H9 (cell line): ENCODE data around the gene MAPKAP1. TPM values are rescaled to one million over a fixed set of nuclear protein-coding genes. Genes with fewer than 3 reads are reported as not detected.

Source experiments
- DNase-seq: peaks from one replicate; pipeline ENCODE4 v3.0.0-alpha.2; 2017
- H2AFZ ChIP-seq: one replicate; pipeline ENCODE4 v1.6.1; 2013; ENCODE audit warnings: mild to moderate bottlenecking, low read length, control low read depth, moderate library complexity
- H2AK5ac ChIP-seq: 2 replicates; pipeline ENCODE4 v1.6.1; 2013; ENCODE audit warnings: low read length, control low read depth, mixed read lengths; ENCODE audit not compliant: insufficient read length
- H2BK120ac ChIP-seq: one replicate; pipeline ENCODE4 v1.6.1; 2013; ENCODE audit warnings: low read depth, mild to moderate bottlenecking, low read length, control low read depth, inconsistent platforms; ENCODE audit not compliant: poor library complexity, severe bottlenecking
- H2BK12ac ChIP-seq: 2 replicates; pipeline ENCODE4 v1.6.1; 2013; ENCODE audit warnings: low read length, control low read depth, mixed read lengths, low read depth; ENCODE audit not compliant: insufficient read length
- H2BK15ac ChIP-seq: 2 replicates; pipeline ENCODE4 v1.6.1; 2013; ENCODE audit warnings: low read depth, low read length, control low read depth
- H2BK20ac ChIP-seq: one replicate; pipeline ENCODE4 v1.6.1; 2013; ENCODE audit warnings: low read depth, mild to moderate bottlenecking, low read length, control low read depth, inconsistent platforms; ENCODE audit not compliant: poor library complexity, severe bottlenecking
- H2BK5ac ChIP-seq: 2 replicates; pipeline ENCODE4 v1.6.1; 2013; ENCODE audit warnings: low read length, control low read depth, mixed read lengths; ENCODE audit not compliant: insufficient read length
- H3K14ac ChIP-seq: 2 replicates; pipeline ENCODE4 v1.6.1; 2013; ENCODE audit warnings: low read length, control low read depth; ENCODE audit not compliant: insufficient read depth
- H3K18ac ChIP-seq: 2 replicates; pipeline ENCODE4 v1.6.1; 2013; ENCODE audit warnings: low read depth, mild to moderate bottlenecking, mixed read lengths, low read length, control low read depth; ENCODE audit not compliant: insufficient read length
- H3K23ac ChIP-seq: 2 replicates; pipeline ENCODE4 v1.6.1; 2013; ENCODE audit warnings: low read length, control low read depth, mixed read lengths, low read depth; ENCODE audit not compliant: insufficient read length
- H3K23me2 ChIP-seq: 2 replicates; pipeline ENCODE4 v1.6.1; 2013; ENCODE audit warnings: low read depth, mild to moderate bottlenecking, mixed read lengths, low read length, control low read depth; ENCODE audit not compliant: insufficient read length, poor library complexity, severe bottlenecking
- H3K27ac ChIP-seq: 2 replicates; pipeline ENCODE4 v1.5.1; 2013; ENCODE audit warnings: low read length, control low read depth, mixed read lengths, low read depth; ENCODE audit not compliant: insufficient read length
- H3K27me3 ChIP-seq: 2 replicates; pipeline ENCODE4 v1.6.1; 2013; ENCODE audit warnings: low read length, control low read depth, inconsistent platforms; ENCODE audit not compliant: insufficient read depth
- H3K4ac ChIP-seq: 2 replicates; pipeline ENCODE4 v1.6.1; 2013; ENCODE audit warnings: low read depth, mild to moderate bottlenecking, control low read depth, inconsistent platforms, low read length, moderate library complexity
- H3K4me1 ChIP-seq: 2 replicates; pipeline ENCODE4 v1.6.1; 2013; ENCODE audit warnings: low read length, control low read depth, inconsistent platforms; ENCODE audit not compliant: insufficient read depth
- H3K4me2 ChIP-seq: 2 replicates; pipeline ENCODE4 v1.6.1; 2013; ENCODE audit warnings: low read length, control low read depth, mixed read lengths; ENCODE audit not compliant: insufficient read length, insufficient read depth
- H3K56ac ChIP-seq: 2 replicates; pipeline ENCODE4 v1.6.1; 2013; ENCODE audit warnings: low read depth, mild to moderate bottlenecking, mixed read lengths, low read length, control low read depth; ENCODE audit not compliant: insufficient read length
- H3K79me1 ChIP-seq: 2 replicates; pipeline ENCODE4 v1.6.1; 2013; ENCODE audit warnings: low read depth, mild to moderate bottlenecking, moderate library complexity, low read length, control low read depth, inconsistent platforms; ENCODE audit not compliant: insufficient read depth, poor library complexity, severe bottlenecking
- H3K79me2 ChIP-seq: 2 replicates; pipeline ENCODE4 v1.6.1; 2013; ENCODE audit warnings: low read length, control low read depth, inconsistent platforms; ENCODE audit not compliant: insufficient read depth
- H3K9ac ChIP-seq: 2 replicates; pipeline ENCODE4 v1.6.1; 2013; ENCODE audit warnings: low read length, control low read depth, mixed read lengths; ENCODE audit not compliant: insufficient read length; ENCODE audit errors: extremely low read depth
- H3K9me3 ChIP-seq: one replicate; pipeline ENCODE4 v1.6.1; 2013; ENCODE audit warnings: low read depth, low read length, inconsistent platforms; ENCODE audit not compliant: control insufficient read depth
- H3T11ph ChIP-seq: one replicate; pipeline ENCODE4 v1.6.1; 2013; ENCODE audit warnings: mild to moderate bottlenecking, low read length, control low read depth, inconsistent platforms
- H4K20me1 ChIP-seq: one replicate; pipeline ENCODE4 v1.6.1; 2013; ENCODE audit not compliant: control insufficient read depth, insufficient read length, insufficient read depth
- H4K5ac ChIP-seq: 2 replicates; pipeline ENCODE4 v1.6.1; 2013; ENCODE audit warnings: low read depth, mild to moderate bottlenecking, mixed read lengths, low read length, control low read depth; ENCODE audit not compliant: insufficient read length
- H4K8ac ChIP-seq: replicated peaks from 2 replicates; pipeline ENCODE4 v1.6.1; 2013; ENCODE audit warnings: low read length, control low read depth, mixed read lengths, low read depth; ENCODE audit not compliant: insufficient read length
- H4K91ac ChIP-seq: 2 replicates; pipeline ENCODE4 v1.6.1; 2013; ENCODE audit warnings: low read depth, mild to moderate bottlenecking, moderate library complexity, mixed read lengths, low read length, control low read depth; ENCODE audit not compliant: insufficient read length
- H3K27ac Mint-ChIP-seq, 3 experiments: 2 replicates in 2 of 3; 3 replicates in 1 of 3; pipeline ENCODE4 v1.8.0; 2020 to 2021; ENCODE audit warnings: mixed read lengths in 3 of 3, mild to moderate bottlenecking in 1 of 3, moderate library complexity in 1 of 3
- H3K27me3 Mint-ChIP-seq: 2 replicates; pipeline ENCODE4 v1.8.0; 2021; ENCODE audit warnings: low read depth, mild to moderate bottlenecking, moderate library complexity, mixed read lengths
- H3K36me3 Mint-ChIP-seq, 3 experiments: 2 replicates in 2 of 3; 3 replicates in 1 of 3; pipeline ENCODE4 v1.8.0; 2020 to 2021; ENCODE audit warnings: low read depth in 3 of 3, mixed read lengths in 3 of 3; ENCODE audit not compliant: insufficient read depth in 1 of 3
- H3K4me1 Mint-ChIP-seq, 2 experiments: 2 replicates each; pipeline ENCODE4 v1.8.0; 2020; ENCODE audit warnings: mixed read lengths in 2 of 2
- H3K4me3 Mint-ChIP-seq, 2 experiments: 2 replicates in 1 of 2; 3 replicates in 1 of 2; pipeline ENCODE4 v1.8.0; 2020 to 2021; ENCODE audit warnings: mild to moderate bottlenecking in 2 of 2, mixed read lengths in 2 of 2, moderate library complexity in 1 of 2
- H3K9me3 Mint-ChIP-seq, 2 experiments: 2 replicates in 1 of 2; 3 replicates in 1 of 2; pipeline ENCODE4 v1.8.0; 2020; ENCODE audit warnings: mild to moderate bottlenecking in 2 of 2, mixed read lengths in 2 of 2, moderate library complexity in 1 of 2
- CTCF ChIP-seq: fragments of 200-600 bp; sonication (generic); conservative IDR thresholded peaks from 3 replicates; pipeline ENCODE4 v1.8.0; 2021; ENCODE audit warnings: antibody characterized with exemption, mild to moderate bottlenecking
- WGBS: extraction: QIAGEN DNeasy Blood & Tissue Kit; methylation state at CpG from one replicate; pipeline ENCODE4 v1.1.7; 2013; ENCODE audit warnings: missing lambda C conversion rate, low lambda C conversion rate, mixed read lengths; ENCODE audit not compliant: insufficient read length; ENCODE audit errors: extremely low coverage; 5-methylcytosine and 5-hydroxymethylcytosine counted together
- total RNA-seq: library from RNA; stranded (reverse); gene quantifications from 2 replicates; pipeline ENCODE4 v1.2.1, GENCODE V29; 2021

The MAPKAP1 gene
- total RNA-seq, 1 experiment from 2014 or later = 97.0 TPM

GRCh38 chr9:125749951-125750626, 43.1 kb upstream of the MAPKAP1 start:
- H3K4me1 ChIP-seq = peaks cover 4% of the 10 kb centered on the region; the same call in 1 of the 2 replicates
- H3K9ac ChIP-seq = no peak overlapping the region
- no peak overlapping the region for H3K14ac ChIP-seq
- H2AFZ ChIP-seq = no peak overlapping the region
- no peak overlapping the region for H2BK12ac ChIP-seq
- H2BK15ac ChIP-seq = no peak overlapping the region
- H3K4me1 Mint-ChIP-seq = peaks cover 60 to 67% of the 10 kb centered on the region in 2 experiments
- H3K18ac ChIP-seq = no peak overlapping the region
- peak overlapping the region; percentile 63 to 84 for H3K4me3 Mint-ChIP-seq
- no CpG with 5 or more reads among the region's 4 CpGs for whole genome bisulfite sequencing
- no peak overlapping the region for H2AK5ac ChIP-seq
- H3T11ph ChIP-seq = no peak overlapping the region
- H3K56ac ChIP-seq = no peak overlapping the region
- H4K20me1 ChIP-seq = no peaks in the 10 kb centered on the region
- H3K23me2 ChIP-seq = peaks cover 16% of the 10 kb centered on the region
- H3K79me1 ChIP-seq = no peaks in the 10 kb centered on the region
- TF ChIP-seq CTCF = no peak
- no peak overlapping the region for H4K91ac ChIP-seq
- peaks cover 10 to 18% (median 11%) of the 10 kb centered on the region in 3 experiments; a peak in 6 of 7 replicates for H3K36me3 Mint-ChIP-seq
- DNase-seq = no peak
- no peak overlapping the region for H3K4me2 ChIP-seq
- H3K79me2 ChIP-seq = no peaks in the 10 kb centered on the region
- H3K9me3 Mint-ChIP-seq = no peaks in the 10 kb centered on the region; a peak in 1 of 5 replicates
- no peaks in the 10 kb centered on the region for H3K9me3 ChIP-seq
- no peak overlapping the region for H2BK120ac ChIP-seq
- H3K4ac ChIP-seq = no peak overlapping the region
- no peak overlapping the region for H4K8ac ChIP-seq
- H3K27me3 Mint-ChIP-seq = peaks cover 7% of the 10 kb centered on the region
- H3K27ac ChIP-seq = no peak overlapping the region
- no peak overlapping the region for H4K5ac ChIP-seq
- H2BK20ac ChIP-seq = no peak overlapping the region
- H3K27ac Mint-ChIP-seq = peak overlapping the region in 2 of 3 experiments; percentile 2 to 89; a peak in 2 of 7 replicates
- no peak overlapping the region for H2BK5ac ChIP-seq
- H3K27me3 ChIP-seq = no peaks in the 10 kb centered on the region
- no peak overlapping the region for H3K23ac ChIP-seq
